B cell (primary cell): ENCODE results near the gene PSD4. TPM values are rescaled to one million over a fixed set of nuclear protein-coding genes. Genes with fewer than 3 reads are reported as not detected.
A peak's percentile ranks its signal among the peaks of the same experiment; 100 is the strongest.

ENCODE experiments used
- ATAC-seq: fragments of 200-7000 bp; cut with Tn5 transposase; one replicate; pipeline ENCODE4 v1.10.0; 2021; ENCODE audit warnings: low read depth, mild to moderate bottlenecking, moderate number of reproducible peaks, moderate library complexity
- CTCF ChIA-PET: fragments of 350-600 bp; sonication (Branson Sonifier 250); formaldehyde crosslinking; loops from one replicate; lab custom pipeline; 2021; ENCODE audit warnings: antibody characterized with exemption, inconsistent platforms; lab: Charles Lee
- POLR2A ChIA-PET: fragments of 350-600 bp; sonication (Branson Sonifier 250); formaldehyde crosslinking; loops from one replicate; lab custom pipeline; 2021; ENCODE audit warnings: antibody characterized with exemption; lab: Charles Lee
- DNase-seq: peaks from one replicate; pipeline ENCODE4 v3.0.0; 2013
- H2AFZ ChIP-seq: 2 replicates; pipeline ENCODE4 v1.6.1; 2012; ENCODE audit warnings: mild to moderate bottlenecking, low read depth, low read length; ENCODE audit not compliant: insufficient read depth, poor library complexity, severe bottlenecking
- H3K27ac ChIP-seq, 2 donors: 1 replicate in 1 of 2; 2 replicates in 1 of 2; pipeline ENCODE4 v1.5.1; 2012 to 2013; ENCODE audit warnings: low read length in 2 of 2, mild to moderate bottlenecking in 2 of 2, moderate library complexity in 1 of 2
- H3K27me3 ChIP-seq, 4 experiments: fragments of 200-600 bp in 1 of 4; sonication (generic) in 1 of 4; replicated peaks in 1 of 4; 1 replicate in 2 of 4; 2 replicates in 2 of 4; pipeline versions ENCODE4 v1.6.1 to v1.7.0; 2013 to 2016; ENCODE audit warnings: low read length in 3 of 4, mild to moderate bottlenecking in 2 of 4, mixed read lengths in 1 of 4, moderate library complexity in 1 of 4; ENCODE audit not compliant: insufficient read depth in 4 of 4, control insufficient read depth in 3 of 4; ENCODE audit errors: control extremely low read depth in 1 of 4
- H3K36me3 ChIP-seq, 2 experiments: replicated peaks in 1 of 2; 1 replicate in 1 of 2; 2 replicates in 1 of 2; pipeline versions ENCODE4 v1.6.1 to v1.7.1; 2013; ENCODE audit warnings: low read length in 1 of 2; ENCODE audit not compliant: insufficient read depth in 2 of 2, control insufficient read depth in 1 of 2; ENCODE audit errors: control extremely low read depth in 1 of 2, extremely low read depth in 1 of 2
- H3K4me1 ChIP-seq, 2 donors: fragments of 200-600 bp in 1 of 2; sonication (generic) in 1 of 2; 1 replicate in 1 of 2; 2 replicates in 1 of 2; pipeline versions ENCODE4 v1.5.1 to v1.6.1; 2013 to 2017; ENCODE audit warnings: low read length in 2 of 2; ENCODE audit not compliant: control insufficient read depth in 2 of 2, insufficient read depth in 2 of 2
- H3K4me2 ChIP-seq: replicated peaks from 2 replicates; pipeline ENCODE3; 2012; ENCODE audit warnings: mild to moderate bottlenecking, low read depth, low read length; ENCODE audit not compliant: poor library complexity, severe bottlenecking
- H3K4me3 ChIP-seq, 5 experiments: fragments of 200-600 bp in 1 of 5; sonication (generic) in 1 of 5; 1 replicate in 3 of 5; 2 replicates in 2 of 5; pipeline versions ENCODE4 v1.5.1 to v1.7.0; 2011 to 2016; ENCODE audit warnings: low read length in 4 of 5, mild to moderate bottlenecking in 4 of 5, low read depth in 2 of 5, control low read depth in 1 of 5, moderate library complexity in 1 of 5; ENCODE audit not compliant: insufficient read depth in 1 of 5; ENCODE audit errors: control extremely low read depth in 1 of 5, extremely low read depth in 1 of 5
- H3K79me2 ChIP-seq: fragments of 200-600 bp; sonication (generic); one replicate; pipeline ENCODE4 v1.6.0; 2016; ENCODE audit warnings: low read length; ENCODE audit not compliant: control insufficient read depth, insufficient read depth
- H3K9ac ChIP-seq: fragments of 200-600 bp; sonication (generic); 2 replicates; pipeline ENCODE4 v1.6.1; 2017; ENCODE audit warnings: mild to moderate bottlenecking, low read length, moderate library complexity
- H3K9me3 ChIP-seq, 3 donors: one replicate each; pipeline versions ENCODE4 v1.6.1 to v1.7.1; 2013; ENCODE audit warnings: low read length in 2 of 3; ENCODE audit not compliant: control insufficient read depth in 2 of 3, insufficient read depth in 1 of 3; ENCODE audit errors: control extremely low read depth in 1 of 3
- H4K20me1 ChIP-seq: 2 replicates; pipeline ENCODE4 v1.6.0; 2012; ENCODE audit warnings: mild to moderate bottlenecking, low read length; ENCODE audit not compliant: insufficient read depth, control insufficient read depth, poor library complexity, severe bottlenecking
- H3K27ac Mint-ChIP-seq: one replicate; pipeline ENCODE4 v1.8.0; 2021; ENCODE audit warnings: mixed read lengths
- H3K27me3 Mint-ChIP-seq: one replicate; pipeline ENCODE4 v1.8.0; 2021; ENCODE audit warnings: mixed read lengths
- H3K4me1 Mint-ChIP-seq: one replicate; pipeline ENCODE4 v1.8.0; 2021; ENCODE audit warnings: mixed read lengths
- H3K4me3 Mint-ChIP-seq: one replicate; pipeline ENCODE4 v1.8.0; 2021; ENCODE audit warnings: mixed read lengths
- H3K9me3 Mint-ChIP-seq: one replicate; pipeline ENCODE4 v1.8.0; 2022; ENCODE audit warnings: mixed read lengths; ENCODE audit not compliant: insufficient read depth
- CTCF ChIP-seq: fragments of 200-600 bp; IDR thresholded peaks from one replicate; pipeline ENCODE4 v1.8.0; 2022; ENCODE audit warnings: antibody characterized with exemption, mild to moderate bottlenecking
- EZH2 ChIP-seq: IDR thresholded peaks from 2 replicates; pipeline ENCODE4 v1.6.1; 2012; ENCODE audit warnings: borderline replicate concordance, low read depth, mild to moderate bottlenecking, moderate library complexity, low read length; ENCODE audit not compliant: insufficient read depth, poor library complexity, severe bottlenecking
- WGBS: methylation state at CpG from one replicate; pipeline ENCODE4 v1.1.5; 2013; ENCODE audit warnings: missing lambda C conversion rate; ENCODE audit not compliant: insufficient coverage; 5-methylcytosine and 5-hydroxymethylcytosine counted together
- intact Hi-C: fragments of 100-400 bp; cut with micrococcal nuclease; formaldehyde crosslinking; loops from one replicate; pipeline ENCODE4 v1.10.0; 2022
- polyA plus RNA-seq: library from polyadenylated mRNA; depleted of rRNA; stranded (reverse); fragments of >200 nt; gene quantifications from 2 replicates; pipeline ENCODE4 v1.2.3, GENCODE V29; 2012
- total RNA-seq, 2 donors: library from RNA; stranded (reverse); fragments of 120-200 nt in 1 of 2; gene quantifications; 1 replicate in 1 of 2; 2 replicates in 1 of 2; pipeline versions ENCODE4 v1.2.3 to v1.2.4, GENCODE V29; 2013 to 2022

Gene PSD4
- total and polyA plus RNA-seq, 2 donors (not counting 1 experiment from before 2014, with no cell fraction given), result 87.1 to 203 TPM

GRCh38 chr2:113236367-113237159 is 62.8 kb downstream of the PSD4 start:
- Histone ChIP-seq H3K36me3 (no peaks in the 10 kb centered on the region), H3K79me2 (peaks cover 3% of the 10 kb centered on the region), H3K4me1 (peaks cover 0 to 4% of the 10 kb centered on the region in 2 donors), H4K20me1 (no peaks in the 10 kb centered on the region), H3K27me3 (no peaks in the 10 kb centered on the region), H2AFZ (no peak overlapping the region), H3K9me3 (no peaks in the 10 kb centered on the region), H3K27ac (no peak overlapping the region), H3K4me2 (peak overlapping the region; percentile 52), H3K9ac (no peak overlapping the region), H3K4me3 (peak overlapping the region in 2 of 5 experiments; percentile 25 to 58)
- WGBS, result 90% methylated on average over 36 of the region's 38 CpGs
- Mint-ChIP-seq H3K9me3 (no peaks in the 10 kb centered on the region), H3K27ac (no peak overlapping the region), H3K4me1 (peaks cover 4% of the 10 kb centered on the region), H3K27me3 (peaks cover 6% of the 10 kb centered on the region), H3K4me3 (peak overlapping the region; percentile 55)
- no peak for ATAC-seq
- POLR2A ChIA-PET, result no interaction called here
- DNase-seq, result no peak
- no peak for TF ChIP-seq CTCF
- CTCF ChIA-PET, result interaction anchor here (0.8 to 1.8 kb wide), 3 partner anchors 12 to 154 kb away, joined by 3 to 5 read pairs (median 4); no protein-coding TSS in a partner anchor
- intact Hi-C loops, result no loop called here

- H3K9me3 ChIP-seq, result no peaks in the 10 kb centered on the region
- ATAC-seq (no peak), DNase-seq (no peak)
- peaks cover 4% of the 10 kb centered on the region for H3K4me1 Mint-ChIP-seq
- no peak overlapping the region for H3K27ac ChIP-seq
- H3K27me3 ChIP-seq, result no peaks in the 10 kb centered on the region
- H2AFZ ChIP-seq, result no peak overlapping the region
- 87% methylated on average over 3 of the region's 9 CpGs for WGBS
- intact Hi-C loops, result no loop called here
- H3K79me2 ChIP-seq, result peaks cover 3% of the 10 kb centered on the region
- H3K9me3 Mint-ChIP-seq, result no peaks in the 10 kb centered on the region
- H3K27ac Mint-ChIP-seq, result no peak overlapping the region
- no peak for TF ChIP-seq EZH2
- no peak for TF ChIP-seq CTCF
- H3K36me3 ChIP-seq, result no peaks in the 10 kb centered on the region
- H4K20me1 ChIP-seq, result no peaks in the 10 kb centered on the region
- H3K4me3 ChIP-seq, result no peak overlapping the region
- peaks cover 6% of the 10 kb centered on the region for H3K27me3 Mint-ChIP-seq
- H3K4me2 ChIP-seq, result no peak overlapping the region
- H3K9ac ChIP-seq, result no peak overlapping the region
- peaks cover 0 to 4% of the 10 kb centered on the region in 2 donors for H3K4me1 ChIP-seq
- no peak overlapping the region for H3K4me3 Mint-ChIP-seq
- ChIA-PET POLR2A (no interaction called here), CTCF (interaction anchor here (0.5 to 1.8 kb wide), 2 partner anchors 34 to 152 kb away, joined by 3 to 5 read pairs; no protein-coding TSS in a partner anchor)
Measured at GRCh38 chr2:113237604-113238160, 63.9 kb downstream of the PSD4 start.
